Measurements from ENCODE around the gene ITGA6.
A peak's percentile ranks its signal among the peaks of the same experiment; 100 is the strongest.

ITGA6 gene

DNA sequence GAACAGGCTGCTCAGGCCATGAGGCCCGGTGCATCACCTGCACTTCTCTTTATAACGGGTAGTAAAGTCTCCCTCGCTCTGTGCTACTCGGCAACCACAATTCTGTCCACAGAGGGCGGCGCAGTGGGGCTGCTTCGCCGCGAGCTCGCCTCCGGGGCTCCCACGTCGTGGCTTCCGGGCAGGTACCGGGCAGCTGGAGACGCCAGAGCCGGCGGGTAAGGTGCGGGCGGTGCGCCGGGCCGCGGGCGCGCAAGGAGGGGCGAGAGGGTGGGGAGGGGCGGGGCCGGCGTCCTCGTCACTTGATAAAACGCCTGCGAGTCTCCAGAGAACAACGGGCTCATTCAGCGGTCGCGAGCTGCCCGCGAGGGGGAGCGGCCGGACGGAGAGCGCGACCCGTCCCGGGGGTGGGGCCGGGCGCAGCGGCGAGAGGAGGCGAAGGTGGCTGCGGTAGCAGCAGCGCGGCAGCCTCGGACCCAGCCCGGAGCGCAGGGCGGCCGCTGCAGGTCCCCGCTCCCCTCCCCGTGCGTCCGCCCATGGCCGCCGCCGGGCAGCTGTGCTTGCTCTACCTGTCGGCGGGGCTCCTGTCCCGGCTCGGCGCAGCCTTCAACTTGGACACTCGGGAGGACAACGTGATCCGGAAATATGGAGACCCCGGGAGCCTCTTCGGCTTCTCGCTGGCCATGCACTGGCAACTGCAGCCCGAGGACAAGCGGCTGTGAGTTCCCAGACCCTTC lies at the start of gene ITGA6:
Gene ITGA6 (plus strand): TSS at position 331 of the 734 bp plus-strand sequence.
- DNase-seq, result peak; percentile 72

- no peak for DNase-seq
Measured at GRCh38 chr2:172380436-172381274, 46.7 kb upstream of the ITGA6 start.

DNA sequence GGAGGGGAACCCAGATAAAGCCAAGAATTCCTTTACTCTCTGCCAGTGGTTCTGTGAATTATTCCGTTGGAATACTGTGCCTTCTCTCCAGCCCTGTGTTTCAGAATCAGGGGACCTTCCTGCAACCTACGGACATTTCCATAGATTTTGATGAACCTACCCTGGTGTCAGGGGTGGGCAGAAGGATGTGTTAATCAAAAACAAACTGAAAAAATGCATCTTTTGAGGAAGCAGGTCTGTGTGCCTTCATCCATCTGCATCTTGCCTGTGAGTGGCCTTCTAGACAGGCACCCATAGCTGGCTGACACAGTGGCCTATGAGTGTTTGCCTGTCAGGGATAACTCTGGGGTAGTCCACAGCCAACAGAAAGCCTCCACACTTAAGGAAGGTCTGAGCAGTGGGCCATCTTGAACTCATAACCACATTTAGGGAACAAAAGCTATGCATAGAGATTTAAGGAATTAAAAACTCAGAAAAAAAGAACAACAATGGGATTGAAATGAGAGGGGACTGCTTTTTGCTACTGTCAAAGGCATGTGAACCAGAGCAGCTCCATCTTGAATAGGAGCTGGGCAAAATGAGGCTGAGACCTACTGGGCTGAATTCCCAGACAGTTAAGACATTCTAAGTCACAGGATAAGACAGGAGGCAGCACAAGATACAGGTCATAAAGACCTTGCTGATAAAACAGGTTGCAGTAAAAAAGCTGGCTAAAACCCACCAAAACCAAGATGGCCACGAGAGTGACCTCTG lies 45.9 kb upstream of the ITGA6 start:
- no peak for DNase-seq

- DNase-seq, result no peak
Measured at GRCh38 chr2:172387361-172387760, 40.0 kb upstream of the ITGA6 start.

DNA sequence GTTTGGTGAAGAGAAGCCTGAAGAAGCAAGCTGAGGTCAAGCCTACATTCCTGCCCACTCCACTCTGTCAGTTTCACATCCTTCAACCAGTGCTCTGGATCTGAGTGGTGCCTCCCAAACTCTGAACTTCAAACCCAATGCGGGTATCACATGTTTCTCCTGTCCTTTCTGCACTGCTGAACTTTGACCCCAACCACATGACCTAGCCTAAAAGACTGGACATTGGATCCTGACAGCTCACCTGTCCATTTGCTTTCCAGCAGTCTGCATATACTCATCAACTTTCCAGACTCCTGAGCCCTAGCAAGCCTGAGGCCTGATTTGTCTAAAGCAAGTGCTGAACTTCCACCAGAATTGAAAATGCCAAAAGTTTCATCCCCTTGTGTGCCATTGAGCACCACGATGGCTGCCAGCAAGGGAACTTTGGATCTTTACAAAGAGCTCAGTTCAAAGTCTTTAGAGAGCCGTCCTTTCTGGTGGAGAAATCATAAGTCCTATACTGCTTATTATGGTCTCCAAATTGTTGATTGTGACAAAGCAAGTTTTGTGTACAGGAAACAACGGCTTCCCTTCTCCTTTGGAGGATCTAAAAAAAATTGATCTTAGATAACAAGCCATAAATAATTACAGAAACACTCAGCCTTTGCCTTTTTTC lies 37.6 kb upstream of the ITGA6 start:
- no peak for DNase-seq

- DNase-seq, result no peak
Measured at GRCh38 chr2:172394002-172394401, 33.4 kb upstream of the ITGA6 start.

GRCh38 chr2:172395503-172395902 lies 31.9 kb upstream of the ITGA6 start:
- no peak for DNase-seq

- no peak for DNase-seq
Measured at GRCh38 chr2:172397148-172397834, 30.1 kb upstream of the ITGA6 start.

DNA sequence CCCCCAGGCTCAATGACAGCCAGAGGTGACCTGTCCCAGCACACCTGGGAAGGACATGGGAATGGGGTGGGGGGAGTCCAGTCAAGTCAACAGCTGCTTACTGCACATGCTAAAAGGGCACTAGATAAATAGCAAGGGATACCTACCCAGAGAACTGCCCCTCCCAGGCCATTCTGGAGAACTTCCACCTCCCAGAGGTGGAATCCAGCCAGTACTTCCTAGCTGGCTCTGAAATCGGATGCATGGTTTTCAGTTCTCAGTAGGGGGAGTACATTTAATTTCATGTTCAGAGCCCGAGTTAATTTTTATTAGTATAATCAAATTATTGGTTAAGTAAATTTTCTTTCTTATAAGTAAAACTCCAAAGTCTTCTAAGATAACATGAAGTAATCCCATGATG lies 28.9 kb upstream of the ITGA6 start:
- DNase-seq, result no peak

- DNase-seq, result no peak
Measured at GRCh38 chr2:172399765-172400164, 27.6 kb upstream of the ITGA6 start.

DNA sequence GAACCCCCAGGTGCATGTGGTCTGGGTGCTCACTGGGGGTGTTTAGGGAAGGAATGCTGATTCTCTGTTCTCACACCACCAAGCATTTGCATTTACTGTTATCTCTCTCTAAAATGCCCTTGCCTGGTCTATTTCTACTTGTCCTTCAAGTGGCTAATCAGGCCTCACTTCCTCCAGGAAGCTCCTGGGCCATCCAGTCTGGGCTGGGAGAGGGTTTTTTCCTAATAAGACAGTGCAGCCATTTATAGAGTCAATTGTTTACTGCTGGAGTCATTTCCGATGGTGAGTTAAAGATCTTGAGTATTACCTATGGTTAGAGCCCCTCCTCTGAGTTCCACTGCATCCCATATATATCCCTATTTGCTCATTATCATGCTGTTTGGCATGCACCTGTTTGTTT lies 25.2 kb upstream of the ITGA6 start:
- DNase-seq, result no peak

GRCh38 chr2:172403402-172403801 lies 24.0 kb upstream of the ITGA6 start:
- DNase-seq, result no peak

DNA sequence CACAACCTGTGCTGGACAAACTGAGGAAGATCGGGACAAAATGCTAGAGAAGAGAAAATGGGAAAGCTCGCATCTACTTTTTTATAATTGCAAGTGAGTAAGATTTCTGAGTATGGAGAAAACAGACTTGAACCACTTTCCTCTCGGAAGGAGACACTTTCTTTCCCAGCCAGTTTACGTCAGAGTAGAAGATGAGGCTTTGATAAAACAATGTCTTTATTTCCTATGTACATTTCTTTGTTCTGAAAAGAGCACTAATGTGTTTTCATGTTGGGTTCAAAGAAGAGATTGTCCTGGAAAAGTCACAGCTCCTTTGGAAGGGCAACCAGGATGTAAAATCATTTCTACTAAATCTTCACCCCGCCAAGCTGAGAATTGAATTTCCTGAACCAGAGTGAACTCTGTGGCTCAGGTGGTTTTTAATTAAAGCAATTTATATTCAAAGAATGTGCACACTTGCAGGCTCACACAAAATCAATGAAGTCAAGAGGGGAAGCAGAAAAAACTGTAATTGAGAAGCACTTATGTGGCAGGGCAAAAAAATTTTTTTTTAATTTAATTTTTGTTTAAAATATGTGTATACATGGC lies 23.4 kb upstream of the ITGA6 start:
- DNase-seq, result no peak

DNA sequence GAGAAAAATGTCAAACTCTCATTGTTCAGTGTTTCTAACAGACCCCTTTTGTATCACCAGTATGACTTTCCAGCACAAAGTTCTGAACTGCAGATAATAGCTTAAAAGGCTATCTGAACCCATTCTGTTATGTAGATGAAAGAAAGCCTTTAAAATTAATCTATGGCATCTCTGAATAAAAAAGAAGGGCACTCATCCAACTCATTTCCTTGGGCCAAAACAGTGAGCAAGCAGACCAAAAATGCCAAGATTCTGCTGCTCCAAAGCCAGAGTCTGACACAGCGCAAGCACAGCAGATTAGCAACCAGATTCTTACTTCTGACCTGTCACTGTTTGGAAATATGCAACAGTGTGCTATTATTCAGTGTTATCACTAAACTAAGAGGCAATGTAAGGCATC lies 22.6 kb upstream of the ITGA6 start:
- no peak for DNase-seq

DNA sequence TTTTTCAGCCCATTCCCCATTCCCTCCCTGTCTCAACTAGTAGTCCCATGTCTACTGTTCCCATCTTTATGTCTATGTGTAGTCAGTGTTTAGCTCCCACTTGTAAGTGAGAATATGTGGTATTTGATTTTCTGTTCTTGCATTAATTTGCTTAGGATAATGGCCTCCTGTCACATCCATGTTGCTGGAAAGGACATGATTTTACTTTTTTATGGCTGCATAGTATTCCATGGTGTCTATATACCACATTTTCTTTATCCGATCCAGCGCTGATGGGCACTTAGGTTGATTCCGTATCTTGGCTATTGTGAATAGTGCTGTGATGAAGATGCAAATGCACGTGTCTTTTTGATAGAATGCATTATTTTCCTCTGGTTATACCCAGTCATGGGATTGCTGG lies 21.7 kb upstream of the ITGA6 start:
- DNase-seq, result no peak

DNA sequence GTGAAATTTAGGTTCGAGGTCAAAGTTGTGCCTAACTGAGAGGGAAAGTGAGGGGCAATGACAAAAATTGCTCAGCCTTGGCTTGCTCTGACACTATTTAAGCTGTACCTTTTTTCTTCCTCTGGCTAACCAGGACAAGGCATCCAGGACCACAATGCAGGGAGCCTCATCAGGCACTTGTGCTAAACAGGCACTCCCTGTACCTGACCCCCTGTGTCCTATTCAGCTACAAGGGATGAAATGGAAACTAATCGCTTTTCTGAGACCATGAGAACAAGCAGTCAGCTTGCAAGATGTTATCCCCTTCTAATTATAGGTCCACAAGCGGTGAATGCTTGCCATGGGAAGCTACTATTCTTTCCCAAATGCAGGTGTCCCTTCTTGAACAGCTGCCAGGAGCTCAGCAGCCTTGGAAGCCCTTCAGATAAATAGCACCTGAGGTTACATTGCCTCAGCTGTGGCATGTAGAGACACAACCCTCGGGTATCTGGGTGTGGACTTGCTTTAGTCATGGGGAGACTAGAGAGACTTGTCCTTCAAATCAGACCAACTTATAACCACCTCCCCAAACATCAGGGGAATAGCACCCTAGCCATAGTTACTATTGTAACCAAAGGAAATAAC lies 19.1 kb upstream of the ITGA6 start:
- DNase-seq, result no peak

DNA sequence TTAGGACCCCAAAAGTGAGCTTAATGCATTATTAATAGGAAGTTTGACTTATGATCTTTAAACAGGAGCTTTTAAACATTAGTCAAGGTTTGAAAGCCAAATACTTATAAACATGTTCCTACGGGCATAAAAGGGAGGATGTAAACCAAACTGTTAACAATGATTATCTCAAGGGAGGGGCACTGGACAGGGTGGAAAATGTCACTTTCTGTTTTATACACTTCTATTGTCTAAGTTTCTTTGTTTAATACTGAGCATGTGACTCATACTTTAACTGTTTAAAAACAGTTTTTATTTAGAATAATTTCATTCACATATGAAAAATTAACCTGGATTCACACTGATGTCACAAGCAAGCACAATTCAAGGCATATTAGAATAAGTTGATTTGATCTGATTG lies 18.3 kb upstream of the ITGA6 start:
- no peak for DNase-seq

GRCh38 chr2:172412984-172413492 lies 14.3 kb upstream of the ITGA6 start:
- no peak for DNase-seq

- DNase-seq, result no peak
Measured at GRCh38 chr2:172415157-172415864, 12.1 kb upstream of the ITGA6 start.

DNA sequence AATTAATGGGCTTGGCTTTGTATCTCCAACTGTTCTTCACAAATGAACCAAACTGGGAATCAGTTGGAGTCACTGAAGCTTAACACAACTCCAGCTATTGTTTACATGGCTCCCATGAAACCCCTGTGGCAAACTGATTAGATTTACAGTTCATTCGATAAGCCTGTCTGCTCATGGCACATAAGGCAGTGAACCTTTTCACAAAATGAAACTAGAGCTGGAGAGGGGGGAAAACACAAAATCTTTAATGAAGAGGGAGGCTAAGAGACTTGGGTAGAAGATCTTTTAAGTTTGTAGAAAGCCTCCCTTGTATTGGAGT lies 11.6 kb upstream of the ITGA6 start:
- DNase-seq, result no peak

Data from activated CD4-positive, alpha-beta T cell treated with anti-CD3 and anti-CD28 coated beads, Interleukin-10, Interleukin-2, amounts not matched to agents 100 ng/mL and 50 ng/mL, durations not matched to agents 16 hours and 8 hours (primary cell).